ENCODE data around the gene CTNND1.

Gene CTNND1

GRCh38 chr11:57772562-57772961 is 11.0 kb downstream of the CTNND1 start:
- H3K4me3 ChIP-seq (ENCODE audit: low read depth, low read length): no peak overlapping the region
- TF ChIP-seq CTCF (IDR thresholded peaks at IDR 0.05; ENCODE audit: insufficient read depth, low read depth, low read length, missing control alignments): no peak
- no peak for DNase-seq (ENCODE audit: low read depth)

GRCh38 chr11:57773026-57773598 is 11.5 kb downstream of the CTNND1 start:
- DNase-seq (ENCODE audit: low read depth): no peak
- H3K4me3 ChIP-seq (ENCODE audit: low read depth, low read length): no peak overlapping the region
- TF ChIP-seq CTCF (IDR thresholded peaks at IDR 0.05; ENCODE audit: insufficient read depth, low read depth, low read length, missing control alignments): no peak

- no peak for DNase-seq (ENCODE audit: low read depth)
- TF ChIP-seq CTCF (IDR thresholded peaks at IDR 0.05; ENCODE audit: insufficient read depth, low read depth, low read length, missing control alignments): no peak
- no peak overlapping the region for H3K4me3 ChIP-seq (ENCODE audit: low read depth, low read length)
These were observed 13.9 kb downstream of the CTNND1 start for GRCh38 chr11:57775491-57775890.

GRCh38 chr11:57776031-57776521 is 14.5 kb downstream of the CTNND1 start:
- DNase-seq (ENCODE audit: low read depth): no peak
- TF ChIP-seq CTCF (IDR thresholded peaks at IDR 0.05; ENCODE audit: insufficient read depth, low read depth, low read length, missing control alignments): no peak
- no peak overlapping the region for H3K4me3 ChIP-seq (ENCODE audit: low read depth, low read length)

GRCh38 chr11:57776577-57777210 is 15.1 kb downstream of the CTNND1 start:
- H3K4me3 ChIP-seq (ENCODE audit: low read depth, low read length): no peak overlapping the region
- no peak for DNase-seq (ENCODE audit: low read depth)
- TF ChIP-seq CTCF (IDR thresholded peaks at IDR 0.05; ENCODE audit: insufficient read depth, low read depth, low read length, missing control alignments): no peak

- DNase-seq (ENCODE audit: low read depth): no peak
- no peak for TF ChIP-seq CTCF (IDR thresholded peaks at IDR 0.05; ENCODE audit: insufficient read depth, low read depth, low read length, missing control alignments)
- H3K4me3 ChIP-seq (ENCODE audit: low read depth, low read length): no peak overlapping the region
These were observed 16.3 kb downstream of the CTNND1 start for GRCh38 chr11:57777969-57778317.

Data from GM12865 (cell line).